ENCODE results near the gene BDKRB2.

The BDKRB2 gene

GRCh38 chr14:96274543-96274942, 69.9 kb downstream of the BDKRB2 start:
- DNase-seq: no peak

- DNase-seq: peak; percentile 4
Observed at GRCh38 chr14:96275177-96276112, 70.8 kb downstream of the BDKRB2 start.

DNA sequence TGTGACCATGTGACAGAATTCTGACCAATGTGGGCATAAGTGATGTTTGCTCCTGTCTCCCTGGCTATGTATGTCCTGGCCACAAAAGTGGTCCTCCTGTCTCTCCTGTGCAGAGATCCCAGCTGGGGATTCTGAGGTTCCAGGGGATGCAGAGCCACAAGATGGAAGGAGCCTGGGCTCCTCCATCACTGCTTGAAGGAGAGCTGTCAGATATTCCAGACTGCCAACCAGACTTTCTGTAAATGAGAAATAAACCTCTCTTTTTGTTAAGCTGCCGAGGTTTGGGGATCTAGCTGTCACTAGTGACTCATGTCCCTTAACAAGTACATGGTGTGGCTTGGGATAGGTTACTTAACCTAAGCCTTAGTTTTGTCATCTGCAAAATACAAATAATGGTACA, 73.3 kb downstream of the BDKRB2 start:
- no peak for DNase-seq

GRCh38 chr14:96279564-96279963, 74.9 kb downstream of the BDKRB2 start:
- no peak for DNase-seq

GRCh38 chr14:96280104-96280503, 75.5 kb downstream of the BDKRB2 start:
- no peak for DNase-seq

DNA sequence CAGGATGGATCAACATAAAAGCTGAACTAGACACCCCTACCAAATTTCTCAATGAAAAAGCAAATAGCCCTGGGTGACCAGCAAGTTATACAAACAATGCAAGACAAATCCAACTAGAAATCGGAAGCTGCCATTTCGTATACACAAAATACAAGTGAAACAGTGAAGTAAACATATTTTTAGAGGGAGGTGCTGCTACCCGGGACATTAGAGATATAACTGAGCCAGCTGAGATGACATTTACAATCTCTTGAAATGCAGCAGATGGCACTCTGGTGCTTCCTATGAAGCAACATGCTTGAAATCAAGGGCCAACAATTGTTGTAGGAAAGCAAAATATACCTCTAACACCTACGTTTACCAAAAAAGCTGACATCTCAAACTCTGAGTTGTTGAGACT, 76.8 kb downstream of the BDKRB2 start:
- DNase-seq: no peak

DNA sequence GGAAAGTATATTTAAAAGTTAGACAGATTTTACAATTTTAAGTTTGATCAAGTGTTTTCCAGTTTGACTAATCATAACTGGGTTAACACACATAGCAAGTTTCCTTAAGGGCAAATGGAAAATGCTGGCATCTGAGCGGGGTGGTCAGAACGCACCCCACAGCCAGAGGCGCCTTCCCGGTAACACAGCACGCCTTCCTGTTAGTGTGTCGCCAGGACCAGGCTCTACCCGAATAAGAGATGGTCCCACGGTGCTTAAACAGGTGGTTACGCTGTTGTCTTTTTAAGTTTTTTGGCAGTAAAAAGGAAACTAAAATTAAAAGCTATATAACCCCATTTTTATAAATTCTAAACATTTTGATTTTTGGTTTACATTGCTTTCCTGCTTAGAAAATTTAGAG, 79.4 kb downstream of the BDKRB2 start:
- no peak for DNase-seq

GRCh38 chr14:96284430-96284829, 79.8 kb downstream of the BDKRB2 start:
- DNase-seq: no peak

GRCh38 chr14:96285667-96286066, 81.0 kb downstream of the BDKRB2 start:
- DNase-seq: no peak

GRCh38 chr14:96286251-96286650, 81.6 kb downstream of the BDKRB2 start:
- no peak for DNase-seq

DNA sequence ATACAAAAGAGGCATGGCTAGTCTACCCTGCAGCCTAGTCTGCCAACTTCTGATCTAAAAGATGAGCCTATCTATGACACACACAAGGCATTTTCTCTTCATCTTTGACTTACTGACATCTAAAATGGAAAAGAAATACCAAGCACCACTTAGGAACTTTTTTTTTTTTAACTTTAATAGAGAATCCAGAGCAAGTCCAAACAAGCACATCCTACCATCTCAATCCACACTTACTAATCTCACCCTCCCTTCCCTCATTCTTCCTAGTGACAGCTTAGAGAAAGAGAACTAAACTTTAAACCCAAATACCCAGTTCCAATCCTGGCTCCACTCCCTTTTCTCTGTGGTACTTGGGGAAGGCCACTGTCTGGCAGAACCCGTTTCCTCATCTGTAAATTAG, 83.2 kb downstream of the BDKRB2 start:
- no peak for DNase-seq

Data from NCI-H1417 treated with DMSO at 0.1 percent for 48 hours (cell line).